ENCODE measurements around the gene CIB4.

CIB4 gene

GRCh38 chr2:26640781-26641564 lies at the start of gene CIB4:
TSS of gene CIB4 (minus strand) at chr2:26641366. CDS start at chr2:26641314, 52 bp downstream.
- peak; percentile 52 to 79 for DNase-seq (ENCODE audit: low read depth in 1 of 2, low spot score in 1 of 2)
- in situ Hi-C loops (cut with HindIII; ENCODE audit: low pct_unique_long_range_greater_than_20kb, low sequenced_read_pairs): no loop called here
- TF ChIP-seq JUND (IDR thresholded peaks at IDR 0.05; ENCODE audit: low read depth): no peak

GRCh38 chr2:26687801-26688200 lies 46.6 kb upstream of the CIB4 start:
- peak in 1 of 2 experiments; percentile 72 for DNase-seq (ENCODE audit: low read depth in 1 of 2, low spot score in 1 of 2)
- in situ Hi-C loops (cut with HindIII; ENCODE audit: low pct_unique_long_range_greater_than_20kb, low sequenced_read_pairs): no loop called here
- TF ChIP-seq JUND (IDR thresholded peaks at IDR 0.05; ENCODE audit: low read depth): no peak

GRCh38 chr2:26687328-26687727 lies 46.2 kb upstream of the CIB4 start:
- DNase-seq (ENCODE audit: low read depth in 1 of 2, low spot score in 1 of 2): peak in 1 of 2 experiments; percentile 74
- no peak for TF ChIP-seq JUND (IDR thresholded peaks at IDR 0.05; ENCODE audit: low read depth)
- in situ Hi-C loops (cut with HindIII; ENCODE audit: low pct_unique_long_range_greater_than_20kb, low sequenced_read_pairs): no loop called here

GRCh38 chr2:26685989-26686839 lies 45.0 kb upstream of the CIB4 start:
- peak in 1 of 2 experiments; percentile 39 for DNase-seq (ENCODE audit: low read depth in 1 of 2, low spot score in 1 of 2)
- in situ Hi-C loops (cut with HindIII; ENCODE audit: low pct_unique_long_range_greater_than_20kb, low sequenced_read_pairs): no loop called here
- TF ChIP-seq JUND (IDR thresholded peaks at IDR 0.05; ENCODE audit: low read depth): no peak

GRCh38 chr2:26685341-26685740 lies 44.2 kb upstream of the CIB4 start:
- DNase-seq (ENCODE audit: low read depth in 1 of 2, low spot score in 1 of 2): no peak
- in situ Hi-C loops (cut with HindIII; ENCODE audit: low pct_unique_long_range_greater_than_20kb, low sequenced_read_pairs): no loop called here
- no peak for TF ChIP-seq JUND (IDR thresholded peaks at IDR 0.05; ENCODE audit: low read depth)

GRCh38 chr2:26683583-26683982 lies 42.4 kb upstream of the CIB4 start:
- TF ChIP-seq JUND (IDR thresholded peaks at IDR 0.05; ENCODE audit: low read depth): no peak
- no peak for DNase-seq (ENCODE audit: low read depth in 1 of 2, low spot score in 1 of 2)
- in situ Hi-C loops (cut with HindIII; ENCODE audit: low pct_unique_long_range_greater_than_20kb, low sequenced_read_pairs): no loop called here

GRCh38 chr2:26682155-26682554 lies 41.0 kb upstream of the CIB4 start:
- no peak for TF ChIP-seq JUND (IDR thresholded peaks at IDR 0.05; ENCODE audit: low read depth)
- in situ Hi-C loops (cut with HindIII; ENCODE audit: low pct_unique_long_range_greater_than_20kb, low sequenced_read_pairs): no loop called here
- DNase-seq (ENCODE audit: low read depth in 1 of 2, low spot score in 1 of 2): no peak

- in situ Hi-C loops (cut with HindIII; ENCODE audit: low pct_unique_long_range_greater_than_20kb, low sequenced_read_pairs): no loop called here
- no peak for TF ChIP-seq JUND (IDR thresholded peaks at IDR 0.05; ENCODE audit: low read depth)
- DNase-seq (ENCODE audit: low read depth in 1 of 2, low spot score in 1 of 2): no peak
These were observed 40.5 kb upstream of the CIB4 start for GRCh38 chr2:26681656-26682055.

GRCh38 chr2:26679867-26680266 lies 38.7 kb upstream of the CIB4 start:
- DNase-seq (ENCODE audit: low read depth in 1 of 2, low spot score in 1 of 2): no peak
- in situ Hi-C loops (cut with HindIII; ENCODE audit: low pct_unique_long_range_greater_than_20kb, low sequenced_read_pairs): no loop called here
- no peak for TF ChIP-seq JUND (IDR thresholded peaks at IDR 0.05; ENCODE audit: low read depth)

- no peak for DNase-seq (ENCODE audit: low read depth in 1 of 2, low spot score in 1 of 2)
- in situ Hi-C loops (cut with HindIII; ENCODE audit: low pct_unique_long_range_greater_than_20kb, low sequenced_read_pairs): no loop called here
- no peak for TF ChIP-seq JUND (IDR thresholded peaks at IDR 0.05; ENCODE audit: low read depth)
These were observed 36.9 kb upstream of the CIB4 start for GRCh38 chr2:26678035-26678434.

GRCh38 chr2:26675651-26676255 lies 34.6 kb upstream of the CIB4 start:
- in situ Hi-C loops (cut with HindIII; ENCODE audit: low pct_unique_long_range_greater_than_20kb, low sequenced_read_pairs): no loop called here

GRCh38 chr2:26674771-26675170 lies 33.6 kb upstream of the CIB4 start:
- no peak for DNase-seq (ENCODE audit: low read depth in 1 of 2, low spot score in 1 of 2)
- in situ Hi-C loops (cut with HindIII; ENCODE audit: low pct_unique_long_range_greater_than_20kb, low sequenced_read_pairs): no loop called here
- TF ChIP-seq JUND (IDR thresholded peaks at IDR 0.05; ENCODE audit: low read depth): no peak

More at GRCh38 chr2:26675651-26676255, 34.6 kb upstream of the CIB4 start:
- TF ChIP-seq JUND (IDR thresholded peaks at IDR 0.05; ENCODE audit: low read depth): no peak
- DNase-seq (ENCODE audit: low read depth in 1 of 2, low spot score in 1 of 2): no peak

Measured in T47D (cell line).